Left renal cortex interstitium (tissue), 4 donors: ENCODE data around the gene PMEPA1. TPM values are rescaled to one million over a fixed set of nuclear protein-coding genes. Genes with fewer than 3 reads are reported as not detected.

ENCODE experiments used
- DNase-seq, 4 donors: peaks; one replicate each; pipeline ENCODE4 v3.0.0-alpha.2; 2013; ENCODE audit warnings: low read depth in 4 of 4, low spot score in 2 of 4, missing footprints in 1 of 4
- polyA plus RNA-seq, 4 donors: library from polyadenylated mRNA; unstranded; fragments of 120-200 nt; gene quantifications; one replicate each; pipeline ENCODE4 v1.2.1, GENCODE V29; 2013; ENCODE audit not compliant: insufficient read length in 4 of 4

PMEPA1 gene
- polyA plus RNA-seq, 4 donors, result 16.2 to 25.6 (median 22.2) TPM

DNA sequence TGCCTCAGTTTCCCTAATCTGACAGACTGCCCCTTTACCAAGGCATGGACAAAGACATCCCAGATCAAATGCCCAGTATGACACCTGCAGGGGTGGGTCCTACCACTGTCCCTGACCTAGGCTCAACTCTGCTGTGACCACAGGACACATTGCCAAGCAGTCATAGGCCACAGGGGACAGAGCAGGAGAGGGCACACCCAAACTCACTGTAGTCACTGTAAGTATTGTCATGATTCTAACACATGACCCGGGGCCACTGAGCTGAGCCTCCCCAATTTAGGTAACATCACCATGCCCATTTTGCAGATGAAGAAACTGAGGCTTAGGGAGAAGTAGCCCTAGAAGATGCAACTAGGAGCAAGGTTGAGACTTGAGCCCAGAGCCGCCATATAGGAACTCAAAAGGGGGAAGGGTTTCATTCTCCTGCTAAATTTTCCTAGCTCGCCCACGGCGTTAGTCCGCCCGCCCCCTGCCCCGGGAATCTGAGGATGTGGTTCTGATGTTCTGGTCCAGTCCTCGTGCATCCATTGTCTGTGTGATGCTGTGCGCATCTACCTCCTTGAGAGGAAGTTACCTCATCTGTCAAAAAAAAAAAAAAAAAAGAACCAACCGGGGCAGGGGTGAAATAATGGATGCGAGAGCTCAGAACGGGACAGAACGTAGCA is 44.8 kb downstream of the PMEPA1 start:
- DNase-seq, result no peak

DNA sequence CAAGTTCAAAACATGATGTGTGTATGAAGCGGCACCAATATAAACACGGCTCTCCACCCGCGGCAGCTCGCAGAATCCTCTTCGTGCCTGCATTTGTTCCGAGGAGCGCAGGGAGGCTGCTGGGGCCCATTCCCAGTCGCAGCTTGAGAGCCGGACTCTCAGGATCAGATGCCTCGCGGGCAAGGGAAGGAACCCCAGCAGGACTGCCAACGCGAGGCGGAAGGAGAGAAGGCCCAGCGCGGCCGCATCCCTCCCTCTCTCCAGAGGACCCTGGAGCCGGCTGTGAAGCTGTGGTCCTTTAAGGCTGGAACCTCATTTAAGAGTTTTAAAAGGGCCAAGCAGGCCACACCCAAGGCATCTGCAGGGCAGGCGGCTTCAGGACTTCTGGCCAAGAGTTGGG is 45.3 kb downstream of the PMEPA1 start:
- no peak for DNase-seq

DNA sequence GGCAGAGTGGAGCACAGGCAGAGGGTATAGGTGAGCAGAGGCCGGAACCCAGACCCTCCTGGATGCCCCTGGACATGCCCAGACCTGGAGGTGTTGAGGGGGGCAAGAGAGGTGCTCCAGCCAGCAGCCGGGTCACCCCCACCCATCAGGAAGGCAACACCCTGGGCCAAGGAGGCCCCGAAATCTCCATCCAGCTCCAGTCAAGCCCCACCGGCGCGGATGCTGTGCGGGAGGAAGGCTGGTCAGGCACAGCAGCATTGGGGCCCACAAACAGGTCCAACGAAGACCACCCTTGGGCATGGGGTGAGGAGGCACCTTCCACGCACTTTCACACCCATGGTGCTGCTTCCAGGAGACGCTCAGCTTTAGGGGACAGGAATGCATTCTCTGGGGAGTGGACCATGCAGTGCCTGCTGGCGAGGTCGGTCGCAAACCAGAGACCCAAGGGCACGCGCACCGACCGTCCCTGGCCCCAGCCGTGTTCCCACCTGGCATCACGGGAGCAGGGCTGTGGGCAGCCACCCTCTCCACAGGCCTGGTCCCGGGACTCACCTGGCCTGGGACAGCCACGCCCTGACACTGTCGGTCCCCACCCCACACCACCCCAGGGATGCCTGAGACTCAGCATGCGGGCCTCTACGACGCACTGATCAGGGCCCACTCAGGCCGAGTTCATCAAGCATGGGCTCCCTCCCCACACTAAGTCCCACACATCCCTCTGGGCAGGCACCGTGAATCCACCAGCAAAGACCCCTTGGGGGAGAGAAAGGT is 45.9 kb downstream of the PMEPA1 start:
- DNase-seq, result no peak

DNA sequence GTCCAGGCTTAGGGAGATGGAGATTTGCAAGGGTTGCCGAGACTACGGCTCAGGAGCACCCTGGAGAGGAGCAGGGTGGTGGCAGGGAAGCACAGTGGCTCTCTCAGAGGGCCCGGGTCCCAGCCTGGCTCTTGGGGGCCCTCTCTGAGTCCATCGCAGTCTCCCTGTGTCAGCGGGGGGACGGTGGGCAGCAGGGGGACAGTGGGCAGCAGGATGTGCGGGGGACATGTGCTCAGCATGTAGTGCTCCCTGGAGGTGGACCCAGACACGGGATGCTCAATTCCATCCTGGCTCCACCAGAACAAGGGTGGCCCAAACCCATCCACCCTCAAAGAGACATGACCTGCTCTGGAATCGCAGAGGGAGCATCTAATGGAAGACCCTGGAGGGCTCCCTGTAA is 46.6 kb downstream of the PMEPA1 start:
- no peak for DNase-seq

DNA sequence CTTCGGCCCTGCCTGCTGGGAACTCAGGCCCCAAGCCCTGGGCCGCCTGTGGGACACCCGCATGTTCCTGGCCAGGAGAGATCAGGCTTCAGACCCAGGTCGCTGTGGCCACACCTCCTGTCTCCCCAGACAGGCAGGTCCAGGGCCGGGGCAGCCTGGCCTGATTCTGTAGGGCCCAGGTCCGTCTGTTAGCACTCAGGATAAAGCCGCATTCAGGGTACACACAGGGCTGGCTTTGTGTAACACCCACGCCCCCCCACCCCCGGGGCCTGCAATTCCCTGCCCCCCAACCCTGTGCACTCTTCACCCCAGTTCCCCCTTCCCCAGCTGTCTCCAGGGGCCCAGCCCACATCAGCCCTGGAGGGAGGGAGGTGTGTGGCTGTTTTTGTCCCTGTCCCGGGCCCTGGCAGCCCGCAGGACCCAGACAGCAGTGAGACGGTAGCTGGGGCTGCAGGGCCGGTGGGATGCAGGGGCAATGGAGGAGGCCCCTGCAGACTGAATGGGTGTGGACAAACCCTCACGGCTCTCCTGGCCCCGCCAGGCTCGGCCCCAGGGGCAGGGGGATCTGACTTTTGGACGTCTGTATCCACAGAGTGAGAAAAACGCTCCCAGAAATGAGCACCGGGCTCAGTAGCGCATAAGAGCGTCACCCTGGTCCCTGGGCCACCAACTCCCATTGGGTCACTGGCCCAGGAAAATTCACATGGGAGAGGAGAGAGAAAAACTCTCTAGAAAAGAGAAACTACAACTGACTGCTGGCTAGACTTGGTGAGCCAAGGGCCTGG is 47.2 kb downstream of the PMEPA1 start:
- DNase-seq, result no peak

DNA sequence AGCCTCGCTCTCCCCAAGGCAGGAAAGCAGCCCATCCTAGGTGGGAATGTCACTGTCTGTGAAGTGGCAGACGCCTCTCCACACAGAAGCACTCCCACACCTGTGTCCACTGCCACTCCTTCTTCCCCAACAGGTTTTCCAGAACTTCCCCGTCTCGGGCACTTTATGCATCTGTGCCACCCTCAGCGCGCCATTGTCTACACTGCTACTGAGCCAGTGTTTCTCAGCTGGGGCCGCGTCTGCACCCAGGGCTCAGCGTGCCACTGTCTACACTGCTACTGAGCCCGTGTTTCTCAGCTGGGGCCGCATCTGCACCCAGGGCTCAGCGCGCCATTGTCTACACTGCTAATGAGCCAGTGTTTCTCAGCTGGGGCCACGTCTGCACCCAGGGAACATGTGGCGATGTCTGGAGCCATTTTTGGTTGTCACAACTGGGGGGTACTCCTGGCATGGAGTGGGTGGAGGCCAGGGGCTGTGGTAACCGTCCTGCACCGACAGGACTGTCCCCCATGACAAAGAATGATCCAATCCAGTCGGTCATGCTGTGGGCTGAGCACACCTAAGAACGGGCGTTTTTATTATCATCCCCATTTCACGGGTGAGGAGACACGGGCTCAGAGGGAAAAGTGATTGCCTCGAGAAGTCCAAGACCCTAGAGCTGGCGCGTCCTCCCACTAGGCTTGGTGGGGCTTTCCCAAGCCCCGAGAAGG is 47.9 kb downstream of the PMEPA1 start:
- no peak for DNase-seq

DNA sequence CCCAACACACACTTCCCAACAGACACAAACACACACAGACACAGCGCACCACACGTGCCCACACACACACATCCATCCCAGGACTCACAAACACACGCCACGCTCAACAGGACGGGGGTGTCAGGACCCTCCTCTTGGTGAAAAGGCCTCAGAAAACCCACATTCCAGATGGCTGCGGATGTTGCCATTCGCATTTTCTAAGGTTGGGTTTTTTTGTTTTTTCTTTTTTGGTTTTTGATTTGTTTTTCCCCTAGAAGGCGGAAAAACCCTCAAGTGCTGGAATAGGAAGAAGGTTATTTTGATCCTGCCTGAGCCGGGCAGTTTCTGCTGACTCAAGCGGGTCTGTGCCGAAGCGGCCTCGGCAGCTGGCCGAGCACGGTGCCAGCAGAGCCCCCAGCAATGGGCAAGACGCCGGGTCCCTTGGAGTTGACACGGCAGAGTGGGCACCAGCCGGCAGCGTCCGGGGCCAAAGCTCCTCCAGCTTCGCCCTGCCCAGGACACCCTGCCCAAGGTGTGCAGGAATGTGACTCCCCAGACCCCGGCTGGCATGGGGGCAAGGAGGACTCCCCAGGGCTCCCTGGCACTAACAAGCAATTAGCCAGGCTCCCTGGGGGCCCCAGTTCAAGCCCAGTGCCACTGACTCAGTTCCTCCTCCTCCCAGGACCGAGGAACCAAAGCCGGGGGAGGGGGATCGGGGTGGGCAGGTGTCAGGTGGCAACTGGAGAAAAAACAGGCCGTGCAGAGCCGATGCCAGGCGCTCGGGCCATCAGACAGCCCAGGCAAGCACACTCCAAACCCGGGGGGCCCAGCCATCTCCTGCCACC is 48.7 kb downstream of the PMEPA1 start:
- no peak for DNase-seq

DNA sequence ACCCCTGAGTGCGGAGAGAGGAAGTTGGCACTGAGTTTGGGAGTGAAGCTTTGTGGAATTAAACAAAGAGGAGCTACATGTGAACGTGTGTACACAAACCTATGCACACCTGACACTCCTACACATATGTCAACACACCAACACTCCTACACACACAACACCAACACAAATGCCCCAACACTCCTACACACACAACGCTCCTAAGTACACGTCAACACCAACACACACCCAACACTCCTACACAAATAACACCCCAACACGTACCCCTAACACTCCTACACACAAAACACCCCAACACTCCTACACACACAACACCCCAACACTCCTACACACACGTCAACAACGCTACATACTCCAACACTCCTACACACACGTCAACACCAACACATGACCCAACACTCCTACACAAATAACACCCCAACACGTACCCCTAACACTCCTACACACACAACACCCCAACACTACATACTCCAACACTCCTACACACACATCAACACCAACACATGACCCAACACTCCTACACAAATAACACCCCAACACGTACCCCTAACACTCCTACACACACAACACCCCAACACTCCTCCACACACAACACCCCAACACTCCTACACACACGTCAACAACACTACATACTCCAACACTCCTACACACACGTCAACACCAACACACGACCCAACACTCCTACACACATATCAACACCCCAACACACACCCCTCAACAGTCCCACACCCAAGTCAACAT is 49.5 kb downstream of the PMEPA1 start:
- no peak for DNase-seq

DNA sequence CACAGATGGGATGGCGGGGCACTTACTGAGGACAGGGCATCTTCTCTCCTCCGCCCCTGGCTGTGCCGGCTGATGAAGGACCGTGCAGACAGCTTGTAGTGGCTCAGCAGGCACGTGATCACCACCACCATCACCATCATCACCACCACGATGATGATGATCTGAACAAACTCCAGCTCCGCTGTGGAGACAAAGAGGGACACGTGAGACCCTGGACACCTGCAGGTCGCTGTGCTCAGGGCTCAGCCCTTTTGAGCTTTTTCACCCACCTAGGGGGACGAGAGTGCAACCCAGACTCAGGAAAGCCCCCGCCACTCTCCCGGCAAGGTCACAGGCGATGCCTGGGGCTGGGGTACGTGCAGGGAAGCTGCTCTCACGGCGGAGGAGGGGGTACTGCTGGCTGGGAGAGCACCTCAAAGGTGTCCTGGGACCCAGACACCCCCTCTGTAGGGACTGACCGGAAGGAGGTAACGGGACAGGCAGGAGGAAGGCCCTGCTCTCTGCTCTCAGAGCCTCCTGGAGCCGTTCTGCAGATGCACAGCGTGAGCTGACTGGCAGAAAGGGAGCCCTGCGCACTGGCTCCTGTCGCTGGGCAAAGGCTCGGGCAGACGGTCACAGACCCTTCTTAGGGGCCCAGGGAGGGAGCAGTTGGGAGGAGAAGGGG is 50.2 kb downstream of the PMEPA1 start:
- DNase-seq, result no peak

DNA sequence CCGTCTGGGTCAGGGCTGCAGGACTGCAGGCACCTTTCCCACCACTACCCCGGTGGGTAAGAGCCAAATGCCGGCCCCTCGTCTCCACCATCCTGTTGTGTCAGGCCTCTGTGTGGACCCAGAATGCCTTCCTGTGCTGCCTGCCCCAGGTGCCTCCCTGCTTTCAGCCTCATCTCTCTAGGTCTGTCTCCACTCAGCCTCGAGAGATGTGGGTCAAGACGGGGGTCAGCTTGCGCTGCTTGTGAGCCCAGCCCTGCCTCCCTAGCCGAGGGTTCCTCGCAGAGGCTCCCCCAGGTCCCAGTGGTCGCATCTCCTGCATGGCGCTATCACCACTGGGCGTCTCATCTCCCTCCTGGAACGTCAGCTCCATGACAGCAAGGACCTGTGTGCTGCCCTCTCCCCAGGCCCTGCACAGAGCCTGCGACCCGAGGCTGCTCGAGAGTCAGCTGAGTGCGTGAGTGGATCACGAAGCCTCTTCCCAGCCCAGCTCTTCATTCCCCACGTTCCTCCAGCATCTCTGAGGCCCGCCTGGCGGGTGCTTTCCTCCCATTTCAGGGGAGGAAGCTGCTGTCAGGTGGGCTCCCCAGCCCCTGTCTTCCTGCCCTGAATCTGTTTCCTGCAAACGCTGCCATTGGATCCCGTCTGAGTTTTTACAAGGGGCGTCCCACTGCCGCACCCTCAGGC is 50.8 kb downstream of the PMEPA1 start:
- DNase-seq, result no peak

DNA sequence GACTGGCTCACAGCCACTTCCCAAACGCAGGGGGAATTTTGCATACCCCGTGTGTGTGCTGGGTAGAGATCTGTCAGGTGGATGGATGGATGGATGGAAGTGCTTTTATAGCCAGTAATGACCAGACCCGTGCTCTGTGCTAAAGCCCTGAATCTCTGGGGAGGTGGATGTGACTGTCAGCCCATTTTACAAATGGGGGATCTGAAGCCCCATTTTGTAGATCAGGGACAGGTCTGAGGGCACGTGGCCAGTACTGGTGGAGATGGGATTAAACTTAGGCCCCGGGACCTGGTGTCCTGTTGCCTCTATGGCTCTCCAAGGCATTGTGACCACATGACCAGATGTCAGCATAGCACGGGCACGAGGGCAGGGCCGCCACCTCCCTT is 51.4 kb downstream of the PMEPA1 start:
- no peak for DNase-seq

DNA sequence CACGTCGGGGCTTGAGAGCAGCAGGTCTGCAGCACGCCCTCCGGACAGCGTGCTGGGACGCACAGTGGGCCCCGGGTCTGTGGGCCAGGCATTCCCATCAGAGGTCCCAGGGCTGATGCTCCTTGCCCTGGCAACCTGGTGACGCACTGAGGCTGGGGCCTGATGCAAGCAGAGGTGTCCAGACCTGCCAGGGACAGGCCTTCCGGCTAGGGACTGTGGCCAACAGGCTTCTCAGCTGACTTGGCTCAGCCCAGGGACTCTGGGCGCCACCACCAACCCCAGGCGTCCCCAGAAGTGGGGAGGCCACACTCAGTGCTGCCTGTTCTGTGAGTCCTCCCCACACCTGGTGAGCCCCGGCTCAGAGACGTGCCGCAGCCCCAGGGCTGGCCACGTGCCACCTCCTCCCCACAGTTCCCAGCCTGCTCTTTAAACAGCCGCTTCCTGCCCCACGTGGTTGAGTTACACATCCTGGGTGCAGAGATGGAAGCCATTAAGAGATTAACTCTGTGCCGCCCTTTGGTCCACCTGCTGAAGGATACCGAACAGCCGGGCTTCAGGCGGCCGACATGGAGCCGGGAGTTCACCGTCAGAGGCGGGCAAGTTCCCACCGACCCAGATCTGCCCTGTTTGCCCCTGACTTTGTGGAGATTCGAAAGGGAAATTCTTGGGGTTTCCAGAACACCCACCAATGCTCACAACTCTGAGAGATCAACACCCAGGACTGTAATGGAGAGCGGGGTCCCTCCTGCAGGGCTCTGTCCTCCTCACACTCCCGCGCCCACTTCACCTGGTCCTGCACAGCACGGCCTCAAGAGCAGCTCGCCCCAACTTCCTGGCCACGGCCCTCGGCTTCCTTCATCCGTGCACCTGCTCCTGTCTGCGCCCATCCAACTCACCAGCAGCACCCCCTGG is 52.0 kb downstream of the PMEPA1 start:
- no peak for DNase-seq

DNA sequence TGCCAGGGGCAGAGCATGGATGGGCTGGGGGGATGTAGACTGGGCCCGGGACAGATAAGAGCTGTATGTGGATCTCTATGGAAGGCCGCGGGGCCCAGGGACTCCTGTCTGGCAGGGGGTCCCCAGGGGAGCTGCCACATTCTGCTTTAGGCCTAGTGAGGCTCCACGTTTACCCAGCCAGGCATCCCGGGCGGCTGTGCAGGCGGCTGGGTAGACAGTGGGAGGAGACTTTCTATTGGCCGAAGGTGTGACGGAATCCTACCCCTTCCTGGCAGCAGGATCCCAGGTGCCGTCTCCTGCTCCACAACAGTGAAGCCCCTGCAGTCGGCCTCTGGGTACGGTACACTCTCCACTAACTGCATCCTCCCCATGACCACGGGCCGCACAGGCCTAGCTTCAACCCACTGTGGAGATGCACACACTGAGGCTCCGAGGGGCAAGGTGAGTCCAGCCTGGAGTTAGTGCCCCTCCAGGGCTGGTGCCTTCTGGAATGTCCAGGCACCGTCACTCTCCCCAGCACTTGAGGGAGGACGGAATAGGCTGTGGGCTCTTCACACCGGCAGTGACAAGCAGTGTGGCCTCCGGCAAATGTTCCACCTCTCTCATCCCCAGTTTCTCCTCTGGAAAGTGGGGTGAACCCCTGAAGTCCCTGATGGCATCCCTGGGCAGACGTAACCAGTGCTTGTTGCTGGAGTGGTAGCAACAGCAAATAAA is 52.8 kb downstream of the PMEPA1 start:
- DNase-seq, result no peak

DNA sequence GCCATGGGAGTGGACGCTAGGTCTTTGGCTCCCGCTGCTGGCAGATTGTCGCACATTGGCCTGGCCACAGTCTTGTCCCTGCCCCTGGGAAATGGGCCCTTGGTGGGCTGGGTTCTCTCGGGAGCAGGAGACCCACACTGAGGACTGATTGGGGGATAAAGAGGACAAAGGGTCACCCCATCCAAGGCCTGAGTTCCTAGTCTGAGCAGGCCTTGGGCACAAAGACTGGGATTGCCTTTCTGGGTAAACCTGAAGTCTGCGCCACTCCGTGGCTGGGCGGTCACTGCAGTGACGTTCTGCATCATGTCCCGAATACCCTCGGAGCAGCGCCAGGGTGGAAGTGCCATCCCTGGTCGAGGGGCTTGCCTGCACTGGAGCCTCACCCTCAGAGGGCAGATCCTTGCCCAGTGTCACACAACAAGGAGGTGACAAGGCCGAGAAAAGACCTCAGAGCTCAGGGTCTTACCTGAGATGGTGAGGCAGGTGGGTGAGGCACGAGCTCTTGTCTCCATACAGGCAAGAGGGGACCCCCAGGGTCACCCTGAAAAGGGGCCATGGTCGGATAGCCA is 53.5 kb downstream of the PMEPA1 start:
- no peak for DNase-seq

DNA sequence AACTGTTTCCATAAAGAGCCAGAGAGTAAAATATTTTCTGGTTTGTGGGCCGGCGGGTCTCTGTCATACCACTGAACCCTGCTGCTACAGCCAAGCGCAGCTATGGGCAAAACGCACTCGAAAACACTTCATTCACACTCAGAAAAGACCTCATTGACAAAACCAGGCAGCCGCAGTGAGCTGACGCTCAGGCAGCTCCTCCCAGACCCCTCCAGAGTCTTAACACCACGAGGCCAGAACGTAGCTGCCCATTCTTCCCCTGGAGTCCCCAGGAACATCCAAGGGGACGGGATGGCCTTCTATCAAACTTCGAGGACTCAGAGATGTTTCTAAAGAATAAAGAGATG is 54.0 kb downstream of the PMEPA1 start:
- DNase-seq, result no peak

DNA sequence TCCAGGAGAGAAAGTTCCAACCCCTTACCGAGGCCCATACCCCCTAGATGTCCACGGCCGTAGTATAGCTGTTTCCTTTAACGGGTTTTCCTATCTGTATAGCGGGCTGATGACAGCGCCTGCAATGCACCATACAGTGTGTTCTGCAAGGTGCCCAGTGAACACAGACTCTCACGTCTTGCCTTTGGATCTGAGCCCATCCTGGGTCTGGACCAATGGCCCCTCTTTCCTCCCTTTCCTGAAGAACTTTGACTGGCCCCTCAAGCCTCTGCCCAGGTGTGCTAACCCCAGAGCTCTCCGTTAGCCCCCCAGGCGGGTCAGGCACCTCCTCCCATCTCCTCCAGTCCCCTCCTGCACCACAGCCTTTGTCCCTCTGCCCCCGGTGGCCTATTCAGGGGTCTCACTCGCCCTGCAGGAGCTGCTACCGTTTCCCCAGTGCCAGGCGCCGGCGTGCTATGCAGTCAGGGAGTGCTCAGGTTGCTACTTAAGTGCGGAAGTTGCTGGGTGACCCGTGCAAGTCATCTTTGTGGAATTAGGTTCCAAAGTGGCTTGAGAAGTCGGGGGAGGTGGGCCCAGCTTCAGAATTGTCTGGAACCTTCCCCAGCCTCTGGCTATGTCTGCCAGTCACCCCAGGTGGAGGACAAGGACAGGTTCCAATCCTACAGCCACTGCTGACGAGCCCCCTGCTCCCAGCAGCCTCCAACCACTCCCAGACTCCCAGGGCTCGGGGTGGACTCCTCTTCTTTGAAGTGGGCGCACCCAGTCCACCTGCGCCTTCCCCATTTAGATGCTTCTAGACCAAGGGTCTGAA is 54.6 kb downstream of the PMEPA1 start:
- DNase-seq, result no peak
